ENCODE data around the gene PET117. TPM values are rescaled to one million over a fixed set of nuclear protein-coding genes. Genes with fewer than 3 reads are reported as not detected.
A peak's percentile ranks its signal among the peaks of the same experiment; 100 is the strongest.

The PET117 gene
- total RNA-seq, 1 experiment from 2014 or later = 25.0 TPM

DNA sequence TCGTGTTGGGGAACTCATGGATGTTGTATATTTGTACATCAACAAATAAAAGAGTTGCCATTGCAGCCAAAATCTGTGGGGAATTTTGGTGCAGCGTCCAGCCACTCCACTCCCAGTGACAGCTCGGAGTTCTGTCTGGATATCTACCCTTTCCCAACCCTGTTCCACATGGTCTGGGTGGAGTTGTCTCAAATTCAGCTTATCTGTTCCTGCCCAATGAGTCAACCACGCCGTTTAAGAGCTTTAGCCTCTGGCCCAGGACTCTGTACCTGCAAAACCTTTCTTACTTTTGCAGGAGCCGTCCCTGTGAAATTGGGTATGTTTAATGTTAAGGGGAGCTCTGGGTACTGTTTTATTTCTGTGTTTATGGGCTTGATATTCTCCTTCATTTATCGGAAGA lies 46.0 kb upstream of the PET117 start:
- no peak overlapping the region for H2BK15ac ChIP-seq (ENCODE audit: low read depth, low read length)
- H3K27ac Mint-ChIP-seq = peak overlapping the region in 1 of 3 experiments; percentile 44; a peak in 1 of 7 replicates
- no peak overlapping the region for H3K9ac ChIP-seq (ENCODE audit: extremely low read depth, insufficient read length, low read length)
- H3K36me3 Mint-ChIP-seq (ENCODE audit: insufficient read depth in 1 of 3, low read depth in 3 of 3) = no peaks in the 10 kb centered on the region
- no peak overlapping the region for H2AFZ ChIP-seq (ENCODE audit: low read length)
- H4K8ac ChIP-seq (replicated peaks; ENCODE audit: insufficient read length, low read depth, low read length) = no peak overlapping the region
- H3K18ac ChIP-seq (ENCODE audit: insufficient read length, low read depth, low read length) = no peak overlapping the region
- H4K5ac ChIP-seq (ENCODE audit: insufficient read length, low read depth, low read length) = no peak overlapping the region
- no peak for DNase-seq
- H2BK5ac ChIP-seq (ENCODE audit: insufficient read length, low read length) = no peak overlapping the region
- no peak overlapping the region for H3T11ph ChIP-seq (ENCODE audit: low read length)
- no peak overlapping the region for H2BK120ac ChIP-seq (ENCODE audit: low read depth, low read length, poor library complexity, severe bottlenecking)
- no peaks in the 10 kb centered on the region for H4K20me1 ChIP-seq (ENCODE audit: control insufficient read depth, insufficient read depth, insufficient read length)
- H2AK5ac ChIP-seq (ENCODE audit: insufficient read length, low read length) = no peak overlapping the region
- no peaks in the 10 kb centered on the region for H3K79me2 ChIP-seq (ENCODE audit: insufficient read depth, low read length)
- no peak overlapping the region for H3K4me3 Mint-ChIP-seq
- H3K79me1 ChIP-seq (ENCODE audit: insufficient read depth, low read depth, low read length, poor library complexity, severe bottlenecking) = no peaks in the 10 kb centered on the region
- H2BK20ac ChIP-seq (ENCODE audit: low read depth, low read length, poor library complexity, severe bottlenecking) = no peak overlapping the region
- no peak overlapping the region for H3K4ac ChIP-seq (ENCODE audit: low read depth, low read length)
- no peaks in the 10 kb centered on the region for H3K9me3 Mint-ChIP-seq
- H3K14ac ChIP-seq (ENCODE audit: insufficient read depth, low read length) = no peak overlapping the region
- H3K56ac ChIP-seq (ENCODE audit: insufficient read length, low read depth, low read length) = no peak overlapping the region
- no peak overlapping the region for H3K23ac ChIP-seq (ENCODE audit: insufficient read length, low read depth, low read length)
- TF ChIP-seq CTCF (conservative IDR thresholded peaks at IDR 0.05) = no peak
- H3K4me2 ChIP-seq (ENCODE audit: insufficient read depth, insufficient read length, low read length) = no peak overlapping the region
- no peaks in the 10 kb centered on the region for H3K23me2 ChIP-seq (ENCODE audit: insufficient read length, low read depth, low read length, poor library complexity, severe bottlenecking)
- H3K27ac ChIP-seq (ENCODE audit: insufficient read length, low read depth, low read length) = no peak overlapping the region
- H3K9me3 ChIP-seq (ENCODE audit: control insufficient read depth, low read depth, low read length) = no peaks in the 10 kb centered on the region
- H3K4me1 Mint-ChIP-seq = peaks cover 8 to 12% of the 10 kb centered on the region in 2 experiments; a peak in 3 of 4 replicates
- 100% methylated on average over 1 of the region's 7 CpGs for WGBS (ENCODE audit: extremely low coverage, insufficient read length, low lambda C conversion rate)
- peaks cover 6% of the 10 kb centered on the region for H3K27me3 Mint-ChIP-seq (ENCODE audit: low read depth)
- H4K91ac ChIP-seq (ENCODE audit: insufficient read length, low read depth, low read length) = no peak overlapping the region
- H2BK12ac ChIP-seq (ENCODE audit: insufficient read length, low read depth, low read length) = no peak overlapping the region
- no peaks in the 10 kb centered on the region for H3K27me3 ChIP-seq (ENCODE audit: insufficient read depth, low read length)
- H3K4me1 ChIP-seq (ENCODE audit: insufficient read depth, low read length) = no peaks in the 10 kb centered on the region
